GM19328 (cell line): ENCODE measurements around the gene LPCAT2.

Experiments
- ATAC-seq: cut with Tn5 transposase; IDR thresholded peaks from one replicate; pipeline ENCODE4 v1.9.1; 2021; ENCODE audit warnings: mild to moderate bottlenecking, moderate library complexity; ENCODE audit not compliant: unreplicated experiment

Gene LPCAT2

GRCh38 chr16:55540221-55540620, 31.3 kb downstream of the LPCAT2 start:
- ATAC-seq = no peak

- ATAC-seq = no peak
Observed at GRCh38 chr16:55542459-55543082, 33.7 kb downstream of the LPCAT2 start.

- no peak for ATAC-seq
Observed at GRCh38 chr16:55543472-55543871, 34.6 kb downstream of the LPCAT2 start.

GRCh38 chr16:55552621-55553020, 43.7 kb downstream of the LPCAT2 start:
- no peak for ATAC-seq

GRCh38 chr16:55555436-55555835, 46.6 kb downstream of the LPCAT2 start:
- no peak for ATAC-seq

- no peak for ATAC-seq
Observed at GRCh38 chr16:55557186-55557585, 48.3 kb downstream of the LPCAT2 start.

- ATAC-seq = no peak
Observed at GRCh38 chr16:55559233-55559632, 50.4 kb downstream of the LPCAT2 start.

GRCh38 chr16:55559933-55560516, 51.2 kb downstream of the LPCAT2 start:
- ATAC-seq = no peak

- no peak for ATAC-seq
Observed at GRCh38 chr16:55561319-55561848, 52.5 kb downstream of the LPCAT2 start.

GRCh38 chr16:55562936-55563335, 54.1 kb downstream of the LPCAT2 start:
- ATAC-seq = no peak

- no peak for ATAC-seq
Observed at GRCh38 chr16:55563797-55564196, 54.9 kb downstream of the LPCAT2 start.

- ATAC-seq = no peak
Observed at GRCh38 chr16:55565086-55565485, 56.2 kb downstream of the LPCAT2 start.

GRCh38 chr16:55566432-55567175, 57.7 kb downstream of the LPCAT2 start, which contains the start of gene CAPNS2:
Gene CAPNS2 (plus strand): TSS chr16:55566684. CDS start chr16:55566757, 73 bp downstream.
- no peak for ATAC-seq

- no peak for ATAC-seq
Observed at GRCh38 chr16:55567382-55567781, 58.5 kb downstream of the LPCAT2 start.

GRCh38 chr16:55568207-55568606, 59.3 kb downstream of the LPCAT2 start:
- ATAC-seq = no peak

GRCh38 chr16:55569025-55569424, 60.2 kb downstream of the LPCAT2 start:
- ATAC-seq = no peak

- ATAC-seq = no peak
Observed at GRCh38 chr16:55570159-55570558, 61.3 kb downstream of the LPCAT2 start.

- no peak for ATAC-seq
Observed at GRCh38 chr16:55571191-55571897, 62.5 kb downstream of the LPCAT2 start.

- no peak for ATAC-seq
Observed at GRCh38 chr16:55572439-55572838, 63.6 kb downstream of the LPCAT2 start.

- no peak for ATAC-seq
Observed at GRCh38 chr16:55574811-55575210, 65.9 kb downstream of the LPCAT2 start.

- ATAC-seq = no peak
Observed at GRCh38 chr16:55575496-55575895, 66.6 kb downstream of the LPCAT2 start.
